NCI-H1092 treated with DMSO at 0.1 percent for 48 hours (cell line): ENCODE measurements around the gene C13orf42.
A peak's percentile ranks its signal among the peaks of the same experiment; 100 is the strongest.

ENCODE experiments used
- DNase-seq: peaks from one replicate; lab custom pipeline; 2025; lab: John Stamatoyannopoulos, UW

Gene C13orf42

DNA sequence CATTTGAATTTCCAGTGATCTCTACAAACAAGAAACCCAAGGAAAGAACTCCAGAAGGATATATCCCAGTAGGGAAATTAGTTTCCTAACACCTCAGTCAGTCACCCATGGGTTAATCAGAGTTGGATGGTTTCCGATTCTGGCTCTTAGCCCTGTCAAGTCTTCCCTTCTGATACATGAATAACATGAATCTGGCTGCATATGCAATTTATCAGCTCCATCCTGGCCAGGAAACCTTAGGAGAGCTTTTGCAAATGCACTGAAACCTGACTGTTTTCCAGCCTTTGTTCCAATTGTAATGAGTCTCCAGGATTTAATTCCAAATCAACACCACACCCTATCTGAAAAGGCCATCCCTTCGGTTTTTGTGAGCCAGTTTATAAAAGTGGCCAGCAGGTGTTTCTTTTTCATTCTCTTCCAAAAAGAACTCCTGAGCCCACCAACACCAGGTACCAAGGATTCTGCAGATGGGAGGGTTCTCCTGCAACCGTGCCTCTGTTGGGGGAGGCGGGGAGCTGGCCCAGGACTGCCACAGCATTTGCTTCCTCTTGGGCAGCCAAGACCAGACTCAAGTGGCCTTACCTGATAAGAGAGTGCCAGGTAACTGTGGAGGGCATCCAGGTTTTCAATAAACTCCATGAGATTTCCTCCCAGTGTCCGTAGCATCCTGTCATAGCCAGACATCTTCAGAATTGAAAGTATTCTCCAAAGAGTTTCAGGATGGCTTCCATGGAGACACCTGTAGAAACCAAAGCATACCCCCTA lies 77.5 kb downstream of the C13orf42 start:
- DNase-seq = peak; percentile 5

DNA sequence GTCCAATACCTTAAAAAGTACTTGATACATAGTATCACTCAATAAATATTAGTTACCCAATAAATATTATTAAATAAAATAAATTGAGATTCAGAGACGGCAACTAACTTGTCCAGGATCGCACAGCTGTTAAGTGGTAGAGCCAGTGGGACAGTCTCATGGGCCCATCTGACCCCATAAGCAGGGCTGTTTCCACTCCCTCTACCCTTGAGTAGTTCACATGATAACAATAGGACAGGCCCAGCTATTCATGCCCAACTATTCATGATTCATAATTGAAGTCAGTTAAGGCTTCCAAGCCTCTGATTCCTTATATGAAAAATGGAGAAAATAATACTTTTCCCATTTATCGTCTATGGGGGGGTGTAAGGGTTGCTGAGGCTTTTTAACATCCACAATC lies 78.2 kb downstream of the C13orf42 start:
- no peak for DNase-seq
